H1 (cell line): ENCODE measurements around the gene PDE3A. TPM values are rescaled to one million over a fixed set of nuclear protein-coding genes. Genes with fewer than 3 reads are reported as not detected.

ENCODE experiments used
- CHD7 ChIP-seq: fragments of 300-600 bp; sonication (generic); IDR thresholded peaks from 2 replicates; pipeline ENCODE4 v1.7.1; 2012; ENCODE audit warnings: low read length, moderate library complexity, mild to moderate bottlenecking, inconsistent platforms; ENCODE audit not compliant: insufficient replicate concordance
- EGR1 ChIP-seq: IDR thresholded peaks from 2 replicates; pipeline ENCODE4 v1.6.1; 2011; ENCODE audit warnings: low read depth, low read length, borderline replicate concordance
- EP300 ChIP-seq, 2 experiments: IDR thresholded peaks; 1 replicate in 1 of 2; 2 replicates in 1 of 2; pipeline ENCODE4 v1.6.1; 2011 to 2012; ENCODE audit warnings: low read depth in 2 of 2, low read length in 2 of 2, mild to moderate bottlenecking in 2 of 2, borderline replicate concordance in 1 of 2, inconsistent platforms in 1 of 2, moderate library complexity in 1 of 2
- GTF2F1 ChIP-seq: IDR thresholded peaks from 2 replicates; pipeline ENCODE4 v1.6.1; 2012; ENCODE audit warnings: low read depth, low read length, improper control_type of control experiment, borderline replicate concordance
- JUN ChIP-seq: IDR thresholded peaks from 2 replicates; pipeline ENCODE4 v1.6.1; 2011; ENCODE audit warnings: low read depth, mild to moderate bottlenecking, improper control_type of control experiment, low read length
- MAX ChIP-seq: IDR thresholded peaks from 2 replicates; pipeline ENCODE4 v1.6.1; 2012; ENCODE audit warnings: inconsistent platforms
- RNF2 ChIP-seq: fragments of 200-900, 300-1000 bp; sonication (generic); IDR thresholded peaks from 2 replicates; pipeline ENCODE4 v1.7.1; 2016; ENCODE audit warnings: borderline replicate concordance, low read depth, mild to moderate bottlenecking, antibody characterized with exemption, low read length; ENCODE audit not compliant: poor library complexity, severe bottlenecking; ENCODE audit errors: missing control alignments
- SIX5 ChIP-seq: IDR thresholded peaks from 2 replicates; pipeline ENCODE4 v1.6.1; 2011; ENCODE audit warnings: mild to moderate bottlenecking, low read depth, low read length
- SP1 ChIP-seq: IDR thresholded peaks from 2 replicates; pipeline ENCODE4 v1.6.1; 2011; ENCODE audit warnings: low read depth, low read length
- SP4 ChIP-seq: IDR thresholded peaks from 2 replicates; pipeline ENCODE4 v1.6.1; 2012; ENCODE audit warnings: low read length, inconsistent platforms
- TEAD4 ChIP-seq: IDR thresholded peaks from 2 replicates; pipeline ENCODE4 v1.6.1; 2012; ENCODE audit warnings: low read depth, low read length, inconsistent platforms, mixed read lengths
- polyA plus RNA-seq, 7 experiments: library from polyadenylated mRNA; depleted of rRNA in 3 of 7; stranded (reverse) in 5 of 7; unstranded in 2 of 7; fragments of >200 nt in 5 of 7; fragments of 200-250 nt in 2 of 7; gene quantifications; 1 replicate in 5 of 7; 2 replicates in 1 of 7; 4 replicates in 1 of 7; pipeline versions ENCODE4 v1.2.1 to v1.2.3, GENCODE V29; 2011 to 2013; ENCODE audit warnings: missing spikeins in 2 of 7, mixed read lengths in 2 of 7
- total RNA-seq: library from RNA; stranded (reverse); fragmentation: NEBNext Ultra II Directional; extraction: Animal tissue kit (Norgen Biotek cat#: 25700); gene quantifications from 2 replicates; pipeline ENCODE4 v1.2.1, GENCODE V29; 2021

PDE3A gene
- total and polyA plus RNA-seq, 2 of the 8 experiments (the other 6 are each of a cell fraction or from before 2014, with no cell fraction given), result 1.4 to 3.4 TPM

GRCh38 chr12:20492251-20492760 lies 124.0 kb downstream of the PDE3A start (continued):
- TF ChIP-seq CHD7 (no peak), SP4 (no peak), MAX (no peak), EP300 (IDR thresholded peaks at IDR 0.05; ENCODE audit: borderline replicate concordance in 1 of 2, low read depth in 2 of 2, low read length in 2 of 2) (no peak), SP1 (no peak), JUN (no peak), EGR1 (no peak), GTF2F1 (no peak), TEAD4 (no peak), RNF2 (no peak), SIX5 (no peak)
